ENCODE results near the gene ODF4. TPM values are rescaled to one million over a fixed set of nuclear protein-coding genes. Genes with fewer than 3 reads are reported as not detected.
"Not testable (repeated sequence)": the region's sequence is repeated elsewhere in the genome, so short reads cannot be mapped to it uniquely, and the experiment has no call there.

The ODF4 gene
- total RNA-seq, 1 experiment from 2014 or later, result not detected

GRCh38 chr17:8372422-8372821 is 32.8 kb downstream of the ODF4 start:
- no peak overlapping the region for H3K27ac ChIP-seq (ENCODE audit: low read depth, low read length, poor library complexity, severe bottlenecking)
- BruUV-seq (replicated peaks), result no TSS peak
- no peaks in the 10 kb centered on the region for H3K9me3 ChIP-seq (ENCODE audit: low read depth, low read length, poor library complexity, severe bottlenecking)
- H3K4me3 ChIP-seq (ENCODE audit: low read depth, low read length, poor library complexity, severe bottlenecking), result no peak overlapping the region
- DNase-seq (ENCODE audit: low spot score), result no peak
- CTCF ChIA-PET, result no interaction called here
- POLR2A ChIA-PET (ENCODE audit: low non-redundant PET), result no interaction called here
- H3K36me3 ChIP-seq (ENCODE audit: insufficient read depth, low read length, poor library complexity, severe bottlenecking), result peaks cover 38% of the 10 kb centered on the region
- no peak for TF ChIP-seq EZH2 (IDR thresholded peaks at IDR 0.05; ENCODE audit: borderline replicate concordance, low read depth, low read length, poor library complexity, severe bottlenecking)
- TF ChIP-seq CTCF (conservative IDR thresholded peaks at IDR 0.05; ENCODE audit: low read depth, low read length), result no peak
- intact Hi-C loops (cut with micrococcal nuclease; ENCODE audit: unreplicated experiment), result no loop called here
- H3K4me1 ChIP-seq (ENCODE audit: insufficient read depth, low read length, poor library complexity, severe bottlenecking), result peaks cover 19% of the 10 kb centered on the region
- no peaks in the 10 kb centered on the region for H3K27me3 ChIP-seq (replicated peaks; ENCODE audit: insufficient read depth, low read depth, low read length, poor library complexity)

GRCh38 chr17:8373856-8374255 is 34.2 kb downstream of the ODF4 start:
- H3K27me3 ChIP-seq (replicated peaks; ENCODE audit: insufficient read depth, low read depth, low read length, poor library complexity); POLR2A ChIA-PET (ENCODE audit: low non-redundant PET); intact Hi-C loops (cut with micrococcal nuclease; ENCODE audit: unreplicated experiment); H3K4me3 ChIP-seq (ENCODE audit: low read depth, low read length, poor library complexity, severe bottlenecking); DNase-seq (ENCODE audit: low spot score); H3K9me3 ChIP-seq (ENCODE audit: low read depth, low read length, poor library complexity, severe bottlenecking); H3K27ac ChIP-seq (ENCODE audit: low read depth, low read length, poor library complexity, severe bottlenecking); BruUV-seq (replicated peaks); CTCF ChIA-PET: not testable (repeated sequence)
- Histone ChIP-seq H3K4me1 (ENCODE audit: insufficient read depth, low read length, poor library complexity, severe bottlenecking) (peaks cover 22% of the 10 kb centered on the region), H3K36me3 (ENCODE audit: insufficient read depth, low read length, poor library complexity, severe bottlenecking) (peaks cover 44% of the 10 kb centered on the region)

GRCh38 chr17:8375738-8376259 is 36.2 kb downstream of the ODF4 start:
- Histone ChIP-seq H3K27me3 (replicated peaks; ENCODE audit: insufficient read depth, low read depth, low read length, poor library complexity) (no peaks in the 10 kb centered on the region), H3K36me3 (ENCODE audit: insufficient read depth, low read length, poor library complexity, severe bottlenecking) (peaks cover 48% of the 10 kb centered on the region), H3K27ac (ENCODE audit: low read depth, low read length, poor library complexity, severe bottlenecking) (peak overlapping the region; percentile 91), H3K9me3 (ENCODE audit: low read depth, low read length, poor library complexity, severe bottlenecking) (no peaks in the 10 kb centered on the region), H3K4me3 (ENCODE audit: low read depth, low read length, poor library complexity, severe bottlenecking) (peak overlapping the region; percentile 92), H3K4me1 (ENCODE audit: insufficient read depth, low read length, poor library complexity, severe bottlenecking) (peaks cover 36% of the 10 kb centered on the region)
- no peak for DNase-seq (ENCODE audit: low spot score)
- no peak for TF ChIP-seq CTCF (conservative IDR thresholded peaks at IDR 0.05; ENCODE audit: low read depth, low read length)
- TF ChIP-seq EZH2 (IDR thresholded peaks at IDR 0.05; ENCODE audit: borderline replicate concordance, low read depth, low read length, poor library complexity, severe bottlenecking), result no peak
- ChIA-PET CTCF (no interaction called here), POLR2A (ENCODE audit: low non-redundant PET) (no interaction called here)
- BruUV-seq (replicated peaks), result no TSS peak
- intact Hi-C loops (cut with micrococcal nuclease; ENCODE audit: unreplicated experiment), result loop anchor here (5.0 kb wide), 1 partner anchor 253 kb away; the partner anchor contains the start of gene HES7
